ENCODE measurements around the gene DPF3.

- TF ChIP-seq CTCF (IDR thresholded peaks at IDR 0.05) (no peak), POLR2AphosphoS5 (IDR thresholded peaks at IDR 0.05) (no peak), POLR2A (IDR thresholded peaks at IDR 0.05) (no peak)
Measured at GRCh38 chr14:72582582-72582981, 311.3 kb downstream of the DPF3 start.
